K562 (cell line): ENCODE measurements around the gene NAIF1. TPM values are rescaled to one million over a fixed set of nuclear protein-coding genes. Genes with fewer than 3 reads are reported as not detected.

ENCODE experiments used
- ARID4B ChIP-seq: sonication (generic); formaldehyde crosslinking; IDR thresholded peaks from 2 replicates; pipeline ENCODE4 v1.8.0; 2022; ENCODE audit warnings: mild to moderate bottlenecking, missing genetic modification reagents
- CBFB ChIP-seq: sonication (generic); formaldehyde crosslinking; IDR thresholded peaks from 2 replicates; pipeline ENCODE4 v1.4.0; 2020; ENCODE audit warnings: mild to moderate bottlenecking, missing genetic modification reagents
- CCNT2 ChIP-seq: IDR thresholded peaks from 2 replicates; pipeline ENCODE4 v1.6.1; 2011; ENCODE audit warnings: borderline replicate concordance, low read depth, mild to moderate bottlenecking, moderate library complexity, mixed read lengths, low read length; ENCODE audit not compliant: insufficient read length; ENCODE audit errors: extremely low read depth
- CREB1 ChIP-seq, 2 experiments: sonication (generic) in 1 of 2; formaldehyde crosslinking in 1 of 2; IDR thresholded peaks; 2 replicates each; pipeline versions ENCODE4 v1.6.1 to v1.8.0; 2012 to 2022; ENCODE audit warnings: inconsistent platforms in 1 of 2, mild to moderate bottlenecking in 1 of 2, missing genetic modification reagents in 1 of 2, moderate library complexity in 1 of 2
- CXXC5 ChIP-seq: fragments of 250-450 bp; sonication (Bioruptor Pico); IDR thresholded peaks from 2 replicates; pipeline ENCODE4 v1.8.0; 2022; ENCODE audit warnings: inconsistent platforms, mild to moderate bottlenecking, moderate library complexity
- DACH1 ChIP-seq: fragments of 450-650 bp; IDR thresholded peaks from 2 replicates; pipeline ENCODE4 v1.6.1; 2018; ENCODE audit not compliant: partially characterized antibody
- EP300 ChIP-seq: IDR thresholded peaks from 2 replicates; pipeline ENCODE4 v1.6.1; 2012; ENCODE audit warnings: low read length, improper control_type of control experiment
- ETS2 ChIP-seq: IDR thresholded peaks from 2 replicates; pipeline ENCODE4 v1.6.1; 2016; ENCODE audit warnings: borderline replicate concordance, missing genetic modification characterization, mild to moderate bottlenecking, moderate library complexity, missing compliant biosample characterization; ENCODE audit not compliant: poor library complexity, severe bottlenecking
- KLF16 ChIP-seq: IDR thresholded peaks from 2 replicates; pipeline ENCODE4 v1.6.1; 2016; ENCODE audit warnings: antibody characterized with exemption
- MECOM ChIP-seq: fragments of 250-450 bp; sonication (Bioruptor Pico); IDR thresholded peaks from 2 replicates; pipeline ENCODE4 v1.8.0; 2022; ENCODE audit warnings: inconsistent platforms
- MTA2 ChIP-seq: fragments of 450-650 bp; IDR thresholded peaks from 2 replicates; pipeline ENCODE4 v1.6.1; 2016; ENCODE audit warnings: low read depth
- PPARD ChIP-seq: fragments of 250-450 bp; sonication (Bioruptor Pico); IDR thresholded peaks from 2 replicates; pipeline ENCODE4 v1.8.0; 2022; ENCODE audit warnings: inconsistent platforms, mild to moderate bottlenecking, moderate library complexity
- RBFOX2 ChIP-seq: fragments of 200-400 bp; formaldehyde crosslinking; IDR thresholded peaks from 2 replicates; pipeline ENCODE4 v1.6.1; 2017; ENCODE audit warnings: low read depth, mild to moderate bottlenecking, low read length, moderate library complexity
- TFAP4 ChIP-seq: sonication (generic); formaldehyde crosslinking; IDR thresholded peaks from 2 replicates; pipeline ENCODE4 v1.8.0; 2022; ENCODE audit warnings: missing genetic modification reagents, mild to moderate bottlenecking, moderate library complexity, borderline replicate concordance
- ZFX ChIP-seq: sonication (generic); formaldehyde crosslinking; IDR thresholded peaks from 2 replicates; pipeline ENCODE4 v1.8.0; 2022; ENCODE audit warnings: mild to moderate bottlenecking, missing genetic modification reagents, moderate library complexity
- ZNF174 ChIP-seq: fragments of 250-450 bp; sonication (Bioruptor Pico); IDR thresholded peaks from 2 replicates; pipeline ENCODE4 v1.4.0; 2020; ENCODE audit warnings: mild to moderate bottlenecking
- ZNF311 ChIP-seq: fragments of 250-450 bp; sonication (Bioruptor Pico); IDR thresholded peaks from 2 replicates; pipeline ENCODE4 v1.4.0; 2020; ENCODE audit warnings: mild to moderate bottlenecking, moderate library complexity
- ZNF324 ChIP-seq: fragments of 250-450 bp; sonication (Bioruptor Pico); IDR thresholded peaks from 2 replicates; pipeline ENCODE4 v1.4.0; 2020; ENCODE audit warnings: mild to moderate bottlenecking
- polyA plus RNA-seq, 8 experiments: library from polyadenylated mRNA; depleted of rRNA in 4 of 8; stranded (reverse) in 5 of 8; unstranded in 3 of 8; fragments of >200 nt; fragmentation: Nextera tagmentation in 2 of 8; fragmentation: Illumina TruSeq in 1 of 8; extraction: Ambion mirVana in 2 of 8; extraction: Trizol in 1 of 8; gene quantifications; 2 replicates each; pipeline versions ENCODE4 v1.2.1 to v1.2.3, GENCODE V29; 2011 to 2014; ENCODE audit warnings: inconsistent platforms in 1 of 8, missing spikeins in 1 of 8
- total RNA-seq, 7 experiments: library from RNA; depleted of rRNA in 6 of 7; stranded (reverse); fragments of >200 nt in 6 of 7; fragmentation: Illumina TruSeq in 2 of 7; extraction: Trizol in 2 of 7; gene quantifications; 2 replicates each; pipeline versions ENCODE4 v1.2.1 to v1.2.3, GENCODE V29; 2011 to 2021; ENCODE audit warnings: low replicate concordance in 1 of 7
- TF ChIP-seq, protein P1 (sequence below): fragments of 450-650 bp; IDR thresholded peaks from 2 replicates; pipeline ENCODE4 v1.6.1; 2018; ENCODE audit not compliant: partially characterized antibody

Gene NAIF1
- total and polyA plus RNA-seq, 9 of the 15 experiments (the other 6 are each of a cell fraction or from before 2014, with no cell fraction given), result 4.8 to 26.6 (median 17.2) TPM

DNA sequence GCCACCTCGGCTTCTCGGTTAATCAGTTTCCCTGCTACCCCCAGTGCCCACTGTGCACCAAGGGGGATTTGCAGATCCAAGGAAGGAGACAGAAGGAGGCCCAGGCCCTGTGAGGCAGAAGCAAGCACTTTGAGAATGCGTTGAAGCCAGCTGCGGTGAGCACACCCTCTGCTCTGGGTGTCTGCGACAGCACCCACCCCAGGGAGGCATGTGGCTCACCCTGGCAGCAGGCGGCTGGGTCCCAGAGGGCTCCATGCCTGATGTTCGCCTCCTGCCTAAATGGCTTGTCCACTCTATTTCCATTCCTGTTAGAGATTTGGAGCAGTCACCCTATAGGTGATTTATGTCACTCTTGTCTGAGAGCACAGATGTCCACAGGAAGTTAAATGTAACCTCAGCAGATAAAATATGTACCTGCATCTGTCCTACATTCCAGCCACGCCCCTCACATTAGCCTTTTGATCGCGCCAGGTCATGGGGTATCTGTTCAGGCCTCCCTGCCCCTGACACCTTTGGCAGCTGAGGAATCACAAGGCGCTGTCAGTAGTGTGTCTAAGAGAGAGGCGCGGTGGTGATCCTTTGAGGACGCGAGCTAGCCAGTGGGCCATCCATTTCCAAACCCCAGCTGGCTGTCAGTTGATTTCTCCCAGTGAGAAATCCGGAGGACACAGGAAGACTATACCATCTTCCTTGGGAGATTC is 32.3 kb upstream of the NAIF1 start (continued):
- TF ChIP-seq, protein P1, sequence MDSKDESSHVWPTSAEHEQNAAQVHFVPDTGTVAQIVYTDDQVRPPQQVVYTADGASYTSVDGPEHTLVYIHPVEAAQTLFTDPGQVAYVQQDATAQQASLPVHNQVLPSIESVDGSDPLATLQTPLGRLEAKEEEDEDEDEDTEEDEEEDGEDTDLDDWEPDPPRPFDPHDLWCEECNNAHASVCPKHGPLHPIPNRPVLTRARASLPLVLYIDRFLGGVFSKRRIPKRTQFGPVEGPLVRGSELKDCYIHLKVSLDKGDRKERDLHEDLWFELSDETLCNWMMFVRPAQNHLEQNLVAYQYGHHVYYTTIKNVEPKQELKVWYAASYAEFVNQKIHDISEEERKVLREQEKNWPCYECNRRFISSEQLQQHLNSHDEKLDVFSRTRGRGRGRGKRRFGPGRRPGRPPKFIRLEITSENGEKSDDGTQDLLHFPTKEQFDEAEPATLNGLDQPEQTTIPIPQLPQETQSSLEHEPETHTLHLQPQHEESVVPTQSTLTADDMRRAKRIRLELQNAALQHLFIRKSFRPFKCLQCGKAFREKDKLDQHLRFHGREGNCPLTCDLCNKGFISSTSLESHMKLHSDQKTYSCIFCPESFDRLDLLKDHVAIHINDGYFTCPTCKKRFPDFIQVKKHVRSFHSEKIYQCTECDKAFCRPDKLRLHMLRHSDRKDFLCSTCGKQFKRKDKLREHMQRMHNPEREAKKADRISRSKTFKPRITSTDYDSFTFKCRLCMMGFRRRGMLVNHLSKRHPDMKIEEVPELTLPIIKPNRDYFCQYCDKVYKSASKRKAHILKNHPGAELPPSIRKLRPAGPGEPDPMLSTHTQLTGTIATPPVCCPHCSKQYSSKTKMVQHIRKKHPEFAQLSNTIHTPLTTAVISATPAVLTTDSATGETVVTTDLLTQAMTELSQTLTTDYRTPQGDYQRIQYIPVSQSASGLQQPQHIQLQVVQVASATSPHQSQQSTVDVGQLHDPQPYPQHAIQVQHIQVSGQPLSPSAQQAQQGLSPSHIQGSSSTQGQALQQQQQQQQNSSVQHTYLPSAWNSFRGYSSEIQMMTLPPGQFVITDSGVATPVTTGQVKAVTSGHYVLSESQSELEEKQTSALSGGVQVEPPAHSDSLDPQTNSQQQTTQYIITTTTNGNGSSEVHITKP, result peak; percentile 40
- TF ChIP-seq CBFB (CRISPR knock-in tag) (peak; percentile 73; the same call in 1 of the 2 replicates), EP300 (peak; percentile 45; the same call in 1 of the 2 replicates), ZNF174 (CRISPR knock-in tag) (no peak), TFAP4 (CRISPR knock-in tag) (peak; percentile 86), ARID4B (CRISPR knock-in tag) (peak; percentile 42; the same call in 1 of the 2 replicates), MTA2 (0 out of 2 replicates have a peak, but pooled peaks have one; percentile 22), CXXC5 (peak; percentile 14; the same call in 1 of the 2 replicates), ZNF311 (CRISPR knock-in tag) (no peak), PPARD (no peak), KLF16 (0 out of 2 replicates have a peak, but pooled peaks have one; percentile 6), DACH1 (peak; percentile 50), ETS2 (tag) (no peak), CCNT2 (peak; percentile 36), RBFOX2 (0 out of 2 replicates have a peak, but pooled peaks have one; percentile 1), MECOM (CRISPR knock-in tag) (no peak; the same call in 1 of the 2 replicates), CREB1 (IDR thresholded peaks at IDR 0.05) (0 out of 2 replicates have a peak, but pooled peaks have one; percentile 22), CREB1 (CRISPR knock-in tag; IDR thresholded peaks at IDR 0.05) (no peak), ZFX (CRISPR knock-in tag) (peak; percentile 41), ZNF324 (CRISPR knock-in tag) (no peak)
